Amygdala (tissue), 56 donors: ENCODE measurements around the gene FBXW8.

Source experiments
- DNase-seq, 56 donors: peaks; one replicate each; lab custom pipeline; 2025; lab: John Stamatoyannopoulos, UW

The FBXW8 gene

GRCh38 chr12:117069101-117069797 lies 158.5 kb downstream of the FBXW8 start:
- DNase-seq: no peak

- peak in 1 of 56 donors; percentile 22 for DNase-seq
Measured at GRCh38 chr12:117069926-117070900, 159.5 kb downstream of the FBXW8 start.

GRCh38 chr12:117071009-117071408 lies 160.3 kb downstream of the FBXW8 start:
- DNase-seq: no peak

- DNase-seq: no peak
Measured at GRCh38 chr12:117072106-117072505, 161.4 kb downstream of the FBXW8 start.

- DNase-seq: no peak
Measured at GRCh38 chr12:117072736-117073490, 162.2 kb downstream of the FBXW8 start.

GRCh38 chr12:117073611-117074010 lies 162.9 kb downstream of the FBXW8 start:
- DNase-seq: no peak

- DNase-seq: no peak
Measured at GRCh38 chr12:117076410-117077372, 165.9 kb downstream of the FBXW8 start.

- no peak for DNase-seq
Measured at GRCh38 chr12:117079487-117079886, 168.7 kb downstream of the FBXW8 start.

- DNase-seq: no peak
Measured at GRCh38 chr12:117080661-117081144, 170.0 kb downstream of the FBXW8 start.
